RWPE2 (cell line): ENCODE data around the gene CYP51A1.
A peak's percentile ranks its signal among the peaks of the same experiment; 100 is the strongest.
"Not testable (repeated sequence)": the region's sequence is repeated elsewhere in the genome, so short reads cannot be mapped to it uniquely, and the experiment has no call there.

ENCODE experiments used
- ATAC-seq: fragments of 200-7000 bp; cut with Tn5 transposase; 3 replicates; pipeline ENCODE4 v1.9.1; 2021; ENCODE audit warnings: low read depth
- DNase-seq: peaks from one replicate; pipeline ENCODE4 v3.0.0-alpha.2; 2020; ENCODE audit warnings: low spot score
- H3K27ac ChIP-seq: fragments of 450-650 bp; 2 replicates; pipeline ENCODE4 v1.5.1; 2017; ENCODE audit warnings: mild to moderate bottlenecking; ENCODE audit not compliant: poor library complexity, severe bottlenecking
- H3K27me3 ChIP-seq: fragments of 250-450 bp; sonication (Bioruptor Pico); 2 replicates; pipeline ENCODE4 v1.5.1; 2021; ENCODE audit warnings: mild to moderate bottlenecking, moderate library complexity; ENCODE audit not compliant: insufficient read depth, poor library complexity, severe bottlenecking
- H3K36me3 ChIP-seq: fragments of 250-450 bp; sonication (Bioruptor Pico); 2 replicates; pipeline ENCODE4 v1.5.1; 2020; ENCODE audit warnings: low read depth, mild to moderate bottlenecking, moderate library complexity
- H3K4me1 ChIP-seq: fragments of 250-450 bp; sonication (Bioruptor Pico); 2 replicates; pipeline ENCODE4 v1.5.1; 2021; ENCODE audit warnings: mild to moderate bottlenecking, moderate library complexity; ENCODE audit not compliant: insufficient read depth, poor library complexity, severe bottlenecking
- H3K4me3 ChIP-seq: fragments of 250-450 bp; sonication (Bioruptor Pico); 2 replicates; pipeline ENCODE4 v1.5.1; 2021; ENCODE audit warnings: mild to moderate bottlenecking, moderate library complexity; ENCODE audit not compliant: severe bottlenecking
- H3K9me3 ChIP-seq: fragments of 250-450 bp; sonication (Bioruptor Pico); 2 replicates; pipeline ENCODE4 v1.5.1; 2021; ENCODE audit warnings: mild to moderate bottlenecking, moderate library complexity; ENCODE audit not compliant: severe bottlenecking
- TF ChIP-seq, protein P1 (sequence below): fragments of 450-650 bp; IDR thresholded peaks from one replicate; pipeline ENCODE4 v1.5.1; 2017; ENCODE audit warnings: mild to moderate bottlenecking, moderate library complexity; ENCODE audit not compliant: poor library complexity, severe bottlenecking

The CYP51A1 gene

DNA sequence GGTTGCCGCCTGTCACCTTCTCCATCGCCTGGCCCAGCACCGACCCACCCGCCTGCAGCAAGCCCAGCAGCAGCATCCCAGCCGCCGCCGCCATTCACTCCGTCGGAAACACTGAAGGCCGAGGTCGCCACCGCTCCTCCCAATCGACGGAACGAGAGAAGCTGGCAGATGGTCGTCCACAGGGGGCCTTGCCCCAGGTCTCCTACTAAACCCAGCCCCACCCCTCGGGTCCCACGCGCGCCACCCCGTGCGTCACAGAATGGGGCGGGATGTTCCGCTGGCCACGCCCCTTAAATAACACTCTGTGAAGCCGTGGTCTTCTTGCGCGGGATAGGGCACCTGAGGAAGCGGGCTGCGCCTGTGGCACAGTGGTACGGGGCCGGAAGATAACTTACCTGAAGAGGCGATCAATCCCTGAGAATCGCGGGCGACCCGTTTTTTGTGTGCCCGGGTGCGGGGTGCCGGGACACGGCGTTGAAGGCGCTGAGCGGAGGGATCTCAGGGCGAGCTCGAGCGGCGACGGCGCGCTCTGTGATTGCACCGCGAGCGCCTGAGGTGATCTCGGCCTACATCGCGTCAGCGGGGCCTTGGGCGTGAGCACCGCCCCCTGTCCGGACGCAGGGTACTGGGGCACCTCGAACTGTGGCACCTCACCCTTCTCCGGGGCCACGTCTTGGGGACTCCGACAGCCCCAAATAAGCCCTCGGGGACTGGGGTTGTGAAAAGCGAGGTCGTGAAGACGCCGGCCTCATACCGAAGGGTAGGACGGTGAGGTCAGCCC lies at the start of gene CYP51A1:
Gene CYP51A1 (minus strand): TSS at position 207 of the 781 bp plus-strand sequence. CDS start 113 bp downstream, at position 94.
- H3K4me1 ChIP-seq = no peaks in the 10 kb centered on the region
- ATAC-seq = peak; percentile 88
- no peaks in the 10 kb centered on the region for H3K9me3 ChIP-seq
- peaks cover 41% of the 10 kb centered on the region for H3K36me3 ChIP-seq
- H3K27ac ChIP-seq = peak within 1 kb of the TSS; percentile 84
- peak within 1 kb of the TSS; percentile 87 for H3K4me3 ChIP-seq
- H3K27me3 ChIP-seq = no peaks in the 10 kb centered on the region
- TF ChIP-seq, protein P1, sequence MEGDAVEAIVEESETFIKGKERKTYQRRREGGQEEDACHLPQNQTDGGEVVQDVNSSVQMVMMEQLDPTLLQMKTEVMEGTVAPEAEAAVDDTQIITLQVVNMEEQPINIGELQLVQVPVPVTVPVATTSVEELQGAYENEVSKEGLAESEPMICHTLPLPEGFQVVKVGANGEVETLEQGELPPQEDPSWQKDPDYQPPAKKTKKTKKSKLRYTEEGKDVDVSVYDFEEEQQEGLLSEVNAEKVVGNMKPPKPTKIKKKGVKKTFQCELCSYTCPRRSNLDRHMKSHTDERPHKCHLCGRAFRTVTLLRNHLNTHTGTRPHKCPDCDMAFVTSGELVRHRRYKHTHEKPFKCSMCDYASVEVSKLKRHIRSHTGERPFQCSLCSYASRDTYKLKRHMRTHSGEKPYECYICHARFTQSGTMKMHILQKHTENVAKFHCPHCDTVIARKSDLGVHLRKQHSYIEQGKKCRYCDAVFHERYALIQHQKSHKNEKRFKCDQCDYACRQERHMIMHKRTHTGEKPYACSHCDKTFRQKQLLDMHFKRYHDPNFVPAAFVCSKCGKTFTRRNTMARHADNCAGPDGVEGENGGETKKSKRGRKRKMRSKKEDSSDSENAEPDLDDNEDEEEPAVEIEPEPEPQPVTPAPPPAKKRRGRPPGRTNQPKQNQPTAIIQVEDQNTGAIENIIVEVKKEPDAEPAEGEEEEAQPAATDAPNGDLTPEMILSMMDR = no peak
- DNase-seq = peak; percentile 89

- TF ChIP-seq, protein P1 = peak; percentile 97
- Histone ChIP-seq H3K27me3 (no peaks in the 10 kb centered on the region), H3K27ac (no peak within 1 kb of the TSS), H3K4me3 (peak within 1 kb of the TSS; percentile 28), H3K4me1 (no peaks in the 10 kb centered on the region), H3K36me3 (no peaks in the 10 kb centered on the region), H3K9me3 (no peaks in the 10 kb centered on the region)
- DNase-seq (peak; percentile 77), ATAC-seq (peak; percentile 99)
These were observed 44.9 kb upstream of the CYP51A1 start, which contains the start of gene LRRD1 for GRCh38 chr7:92178928-92179924. Gene LRRD1 (minus strand): TSS chr7:92179142. CDS start chr7:92165202, 13,940 bp downstream.

- H3K4me3 ChIP-seq = no peak overlapping the region
- H3K4me1 ChIP-seq = no peaks in the 10 kb centered on the region
- H3K27me3 ChIP-seq = no peaks in the 10 kb centered on the region
- ATAC-seq = no peak
- DNase-seq = no peak
- no peak overlapping the region for H3K27ac ChIP-seq
- H3K9me3 ChIP-seq = no peaks in the 10 kb centered on the region
- H3K36me3 ChIP-seq = no peaks in the 10 kb centered on the region
- TF ChIP-seq, protein P1 = no peak
These were observed 43.1 kb upstream of the CYP51A1 start for GRCh38 chr7:92177362-92177761.

DNA sequence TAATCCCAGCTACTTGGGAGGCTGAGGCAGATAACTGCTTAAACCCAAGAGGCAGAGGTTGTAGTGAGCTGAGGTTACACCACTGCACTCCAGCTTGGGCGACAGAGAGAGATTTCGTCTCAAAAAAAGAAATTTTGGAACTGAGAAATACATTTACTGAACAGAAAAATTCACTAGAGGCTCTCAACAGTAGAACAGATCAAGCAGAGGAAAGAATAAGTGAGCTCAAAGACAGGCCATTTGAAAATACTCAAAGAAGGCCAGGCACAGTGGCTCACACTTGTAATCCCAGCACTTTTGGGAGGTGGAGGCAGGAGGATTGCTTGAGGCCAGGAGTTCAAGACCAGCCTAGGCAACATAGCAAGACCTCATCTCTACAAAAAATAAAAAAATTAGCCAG lies 35.3 kb upstream of the CYP51A1 start:
- not testable (repeated sequence) for H3K36me3 ChIP-seq, DNase-seq, H3K27ac ChIP-seq, ATAC-seq, H3K4me1 ChIP-seq, H3K9me3 ChIP-seq, H3K4me3 ChIP-seq, H3K27me3 ChIP-seq

DNA sequence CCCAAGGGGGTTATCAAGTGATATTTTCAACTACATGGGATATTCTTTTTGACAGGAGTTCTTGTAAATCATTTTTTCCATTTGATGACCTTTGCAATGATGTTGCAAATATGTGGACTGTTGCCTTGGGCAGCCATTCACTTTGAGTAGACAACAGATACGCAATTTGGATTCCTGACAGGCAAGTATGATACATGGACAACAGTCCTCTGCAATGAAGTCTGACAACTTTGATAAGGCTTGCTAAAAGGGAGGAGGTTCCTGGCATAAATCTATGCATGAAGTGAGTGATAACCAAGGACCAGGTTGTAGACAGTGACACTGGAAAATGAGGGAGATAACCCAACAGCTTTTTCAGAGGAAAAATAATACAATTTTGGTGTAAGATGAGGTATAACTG lies 27.0 kb upstream of the CYP51A1 start:
- no peak for DNase-seq

More for the DNA sequence above, 27.0 kb upstream of the CYP51A1 start:
- Histone ChIP-seq H3K4me3 (no peak overlapping the region), H3K4me1 (peaks cover 8% of the 10 kb centered on the region), H3K36me3 (no peaks in the 10 kb centered on the region), H3K27ac (no peak overlapping the region), H3K27me3 (peaks cover 3% of the 10 kb centered on the region), H3K9me3 (no peaks in the 10 kb centered on the region)
- ATAC-seq = no peak
- TF ChIP-seq, protein P1 = no peak
